Measurements from ENCODE around the gene CD2AP.

Gene CD2AP

GRCh38 chr6:47477497-47478232 lies at the start of gene CD2AP:
CD2AP (plus strand) TSS chr6:47477789; CDS start chr6:47478245, 456 bp downstream.
- H3K4me3 ChIP-seq (ENCODE audit: low read depth, low read length): peak within 1 kb of the TSS; percentile 79
- peak; percentile 57 for DNase-seq (ENCODE audit: low read depth)
- TF ChIP-seq CTCF (IDR thresholded peaks at IDR 0.05; ENCODE audit: low read depth, low read length, missing control alignments): no peak
- in situ Hi-C loops (cut with HindIII; ENCODE audit: low sequenced_read_pairs): loop anchor here (5.0 kb wide), 2 partner anchors 65 to 105 kb away; no protein-coding TSS in a partner anchor

- in situ Hi-C loops (cut with HindIII; ENCODE audit: low sequenced_read_pairs): no loop called here
- TF ChIP-seq CTCF (IDR thresholded peaks at IDR 0.05; ENCODE audit: low read depth, low read length, missing control alignments): no peak
- H3K4me3 ChIP-seq (ENCODE audit: low read depth, low read length): no peak overlapping the region
- DNase-seq (ENCODE audit: low read depth): no peak
These were observed 49.3 kb upstream of the CD2AP start for GRCh38 chr6:47428288-47428687.

- no peak for DNase-seq (ENCODE audit: low read depth)
- H3K4me3 ChIP-seq (ENCODE audit: low read depth, low read length): no peak overlapping the region
- in situ Hi-C loops (cut with HindIII; ENCODE audit: low sequenced_read_pairs): no loop called here
- TF ChIP-seq CTCF (IDR thresholded peaks at IDR 0.05; ENCODE audit: low read depth, low read length, missing control alignments): no peak
These were observed 48.6 kb upstream of the CD2AP start for GRCh38 chr6:47428746-47429664.

- in situ Hi-C loops (cut with HindIII; ENCODE audit: low sequenced_read_pairs): no loop called here
- DNase-seq (ENCODE audit: low read depth): no peak
- TF ChIP-seq CTCF (IDR thresholded peaks at IDR 0.05; ENCODE audit: low read depth, low read length, missing control alignments): no peak
- no peak overlapping the region for H3K4me3 ChIP-seq (ENCODE audit: low read depth, low read length)
These were observed 43.0 kb upstream of the CD2AP start for GRCh38 chr6:47434372-47435253.

GRCh38 chr6:47435254-47435612 lies 42.4 kb upstream of the CD2AP start:
- no peak for TF ChIP-seq CTCF (IDR thresholded peaks at IDR 0.05; ENCODE audit: low read depth, low read length, missing control alignments)
- no peak overlapping the region for H3K4me3 ChIP-seq (ENCODE audit: low read depth, low read length)
- in situ Hi-C loops (cut with HindIII; ENCODE audit: low sequenced_read_pairs): no loop called here
- DNase-seq (ENCODE audit: low read depth): no peak

GRCh38 chr6:47437592-47437991 lies 40.0 kb upstream of the CD2AP start:
- in situ Hi-C loops (cut with HindIII; ENCODE audit: low sequenced_read_pairs): no loop called here
- H3K4me3 ChIP-seq (ENCODE audit: low read depth, low read length): no peak overlapping the region
- no peak for TF ChIP-seq CTCF (IDR thresholded peaks at IDR 0.05; ENCODE audit: low read depth, low read length, missing control alignments)
- no peak for DNase-seq (ENCODE audit: low read depth)

Data from astrocyte of the cerebellum (primary cell).